Epithelial cell of proximal tubule (primary cell): Measurements from ENCODE around the gene TIPIN. TPM values are rescaled to one million over a fixed set of nuclear protein-coding genes. Genes with fewer than 3 reads are reported as not detected.

Experiments used
- DNase-seq: peaks from one replicate; pipeline ENCODE4 v3.0.0-alpha.2; 2011; ENCODE audit warnings: low read depth
- H3K4me3 ChIP-seq: 2 replicates; pipeline ENCODE4 v1.5.1; 2011; ENCODE audit warnings: low read depth, mild to moderate bottlenecking, low read length
- CTCF ChIP-seq: conservative IDR thresholded peaks from 2 replicates; pipeline ENCODE4 v1.5.1; 2012; ENCODE audit warnings: low read depth, mild to moderate bottlenecking, low read length
- total RNA-seq: library from RNA; depleted of rRNA; stranded (reverse); fragments of >200 nt; gene quantifications from 2 replicates; pipeline ENCODE4 v1.2.3, GENCODE V29; 2015

The TIPIN gene
- total RNA-seq, 1 donor from 2014 or later = 6.8 TPM

DNA sequence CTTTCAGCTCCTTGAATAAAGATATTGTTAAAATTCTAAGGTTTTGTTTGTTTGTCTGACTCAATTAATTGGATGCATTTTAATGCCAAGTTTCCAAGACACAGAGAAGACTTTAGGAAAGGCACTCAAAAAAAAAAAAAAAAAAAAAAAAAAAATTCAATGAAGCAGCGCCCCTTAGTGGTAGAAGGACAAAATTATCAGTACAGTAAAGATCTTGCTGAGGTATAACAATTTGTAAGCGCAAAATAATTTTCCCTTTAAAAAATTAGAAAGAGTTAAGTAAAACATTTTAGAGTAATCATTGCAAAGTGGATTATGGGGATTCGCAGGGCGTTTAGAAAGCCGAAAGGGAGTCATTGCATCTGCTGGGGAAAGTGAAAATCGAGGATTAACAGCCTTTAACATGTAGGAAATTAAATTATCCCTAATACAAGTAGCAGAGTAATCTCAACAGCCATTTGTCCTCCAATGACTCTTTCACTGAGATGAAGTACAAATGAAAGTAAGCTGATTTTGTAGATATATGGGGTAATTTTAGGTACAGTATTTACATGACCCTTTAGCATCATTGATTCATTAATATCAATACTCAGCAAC, 68.9 kb downstream of the TIPIN start:
- no peak for DNase-seq
- peak; percentile 57 for TF ChIP-seq CTCF
- no peak overlapping the region for H3K4me3 ChIP-seq

Other genes with a start within 250 kb of the TIPIN start
- 0.65 and 3.7 TPM in 2 replicates for gene MEGF11, start 102.9 kb downstream of the TIPIN start, total RNA-seq
- 15.9 and 26.0 TPM in 2 replicates for gene DIS3L, start 63.1 kb downstream of the TIPIN start, total RNA-seq
- 66.7 and 84.3 TPM in 2 replicates for gene MAP2K1, start 30.2 kb upstream of the TIPIN start, total RNA-seq
- gene SNAPC5, start 141.1 kb upstream of the TIPIN start, total RNA-seq = 13.2 and 24.5 TPM in 2 replicates
- gene RPL4, start 148.2 kb upstream of the TIPIN start, total RNA-seq = 2,957 and 5,028 TPM in 2 replicates
- 30.6 and 40.2 TPM in 2 replicates for gene ZWILCH, start 148.6 kb upstream of the TIPIN start, total RNA-seq
- 0.23 and 0.80 TPM in 2 replicates for gene LCTL, start 209.3 kb upstream of the TIPIN start, total RNA-seq